Skin of body (tissue), 2 donors: Measurements from ENCODE around the gene UBA3. TPM values are rescaled to one million over a fixed set of nuclear protein-coding genes. Genes with fewer than 3 reads are reported as not detected.

Experiments used
- DNase-seq: peaks from one replicate; lab custom pipeline; 2025; lab: John Stamatoyannopoulos, UW
- total RNA-seq: library from RNA; depleted of rRNA; stranded (reverse); fragments of >200 nt; gene quantifications from one replicate; pipeline ENCODE4 v1.2.3, GENCODE V29; 2014

The UBA3 gene
- total RNA-seq, 1 donor from 2014 or later = 74.8 TPM

DNA sequence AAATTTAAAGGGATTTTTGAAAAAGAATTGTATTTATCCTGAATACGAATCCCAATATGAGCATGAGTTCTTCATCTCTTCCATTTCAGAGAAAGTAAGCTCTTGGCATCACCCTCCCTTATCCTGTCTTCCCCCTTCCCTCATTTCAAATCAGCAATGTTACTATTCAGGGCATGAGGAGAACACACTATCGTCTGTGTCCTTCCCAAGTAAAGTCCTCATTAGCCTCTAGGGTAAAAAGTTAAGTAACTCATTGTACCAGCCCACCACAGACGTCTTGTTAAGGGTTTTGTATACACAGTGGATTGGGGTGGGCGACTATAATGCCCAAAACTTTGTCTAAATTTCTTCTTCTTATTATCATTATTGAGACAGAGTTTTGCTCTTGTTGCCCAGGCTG, 19.4 kb upstream of the UBA3 start:
- DNase-seq = no peak

DNA sequence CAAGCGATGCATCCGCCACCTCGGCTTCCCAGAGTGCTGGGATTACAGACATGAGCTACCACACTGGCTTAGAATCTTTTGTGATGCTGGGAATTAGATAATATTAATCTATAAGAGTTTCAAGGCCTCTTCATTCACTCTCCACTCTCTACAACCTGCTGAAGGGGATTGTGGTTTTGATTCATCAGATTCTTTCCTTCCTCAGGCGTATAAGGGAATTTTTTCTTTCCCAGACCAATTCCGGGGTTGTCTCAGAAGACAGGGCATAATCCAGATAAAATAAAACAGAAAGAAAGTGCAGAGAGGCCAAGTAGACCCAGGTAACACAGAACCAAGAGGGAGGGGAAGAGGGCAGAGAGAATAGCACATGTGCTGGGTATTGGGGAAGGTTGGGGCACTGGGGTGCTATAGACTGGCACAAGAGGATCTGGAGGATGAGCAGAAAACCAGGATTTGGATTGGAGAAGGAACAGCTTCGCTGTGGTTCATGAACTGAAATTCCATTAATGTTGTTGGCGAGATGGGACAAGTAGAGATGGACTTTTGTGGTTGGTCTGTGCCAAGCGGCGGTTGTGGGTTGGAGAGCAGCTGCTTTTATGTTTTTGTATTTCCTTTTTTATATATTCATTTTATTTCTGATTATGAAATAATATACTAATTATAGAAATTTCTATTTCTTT, 17.4 kb upstream of the UBA3 start:
- DNase-seq = no peak

DNA sequence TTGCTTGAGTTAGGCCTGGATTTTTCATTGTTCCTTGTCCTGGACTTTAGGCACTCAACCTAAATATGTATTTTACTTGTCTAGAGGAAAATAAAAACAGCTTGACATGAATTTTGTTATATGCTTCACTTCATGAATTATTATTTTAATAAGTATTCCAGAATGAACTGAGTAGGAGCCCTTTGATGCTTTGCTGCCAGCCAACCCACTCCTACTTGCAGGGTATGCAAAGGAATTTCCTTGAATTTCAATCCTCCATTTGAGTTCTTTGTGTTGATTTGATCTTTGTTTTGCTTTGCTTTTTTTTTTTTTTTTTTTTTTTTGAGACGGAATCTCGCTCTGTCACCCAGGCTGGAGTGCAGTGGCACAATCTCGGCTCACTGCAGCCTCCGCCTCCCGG, 16.1 kb upstream of the UBA3 start:
- no peak for DNase-seq

DNA sequence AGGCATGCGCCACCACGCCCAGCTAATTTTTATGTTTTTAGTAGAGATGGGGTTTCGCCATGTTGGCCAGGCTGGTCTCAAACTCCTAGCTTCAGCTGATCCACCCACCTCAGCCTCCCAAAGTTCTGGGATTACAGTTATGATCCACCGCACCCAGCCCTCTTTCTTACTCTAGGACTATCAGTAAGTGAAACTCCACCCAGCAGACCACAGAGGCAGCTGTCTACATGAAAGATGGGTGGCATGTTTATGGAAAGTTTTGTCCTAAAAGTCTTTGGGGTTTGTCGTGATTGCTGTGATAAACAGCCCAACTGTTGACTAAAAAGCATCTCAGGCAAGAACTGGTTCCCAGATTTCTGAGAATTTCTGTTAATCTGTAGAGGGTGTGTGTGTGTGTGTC, 15.5 kb upstream of the UBA3 start:
- DNase-seq = no peak

DNA sequence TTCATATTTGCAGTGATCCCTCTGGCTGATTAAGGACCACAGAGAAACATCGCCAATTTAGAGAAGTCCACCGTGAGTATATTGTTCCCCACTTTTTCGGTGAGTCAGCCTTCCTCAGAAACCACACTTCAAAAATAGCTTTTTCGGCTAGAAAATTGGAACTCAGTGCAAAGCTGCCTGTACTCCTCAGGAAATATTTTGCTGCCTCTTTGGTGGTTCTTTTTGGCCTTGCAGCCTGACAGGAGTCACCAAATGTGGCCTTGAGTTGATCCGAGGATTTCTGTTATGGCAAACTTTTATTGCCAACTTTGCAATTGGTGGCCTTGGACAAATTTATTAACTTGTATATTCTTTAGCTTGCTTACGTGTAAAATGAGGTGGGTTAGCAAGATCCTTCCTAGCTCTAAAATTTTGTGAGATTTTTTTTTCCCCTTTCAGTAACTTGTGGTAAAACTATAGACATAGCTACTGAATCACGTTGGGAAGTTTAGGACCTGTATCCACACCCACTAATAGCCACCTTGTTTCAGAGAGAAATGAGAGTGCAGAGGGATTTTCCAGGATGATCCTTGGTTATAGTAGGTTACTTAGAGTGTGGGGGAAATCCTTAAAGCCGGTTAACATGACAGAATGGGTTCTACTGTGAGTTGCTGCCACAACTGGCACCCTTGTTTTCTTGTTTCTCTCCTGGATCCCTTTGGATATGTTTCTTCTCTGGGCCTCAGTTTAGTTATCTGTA, 14.5 kb upstream of the UBA3 start:
- no peak for DNase-seq

DNA sequence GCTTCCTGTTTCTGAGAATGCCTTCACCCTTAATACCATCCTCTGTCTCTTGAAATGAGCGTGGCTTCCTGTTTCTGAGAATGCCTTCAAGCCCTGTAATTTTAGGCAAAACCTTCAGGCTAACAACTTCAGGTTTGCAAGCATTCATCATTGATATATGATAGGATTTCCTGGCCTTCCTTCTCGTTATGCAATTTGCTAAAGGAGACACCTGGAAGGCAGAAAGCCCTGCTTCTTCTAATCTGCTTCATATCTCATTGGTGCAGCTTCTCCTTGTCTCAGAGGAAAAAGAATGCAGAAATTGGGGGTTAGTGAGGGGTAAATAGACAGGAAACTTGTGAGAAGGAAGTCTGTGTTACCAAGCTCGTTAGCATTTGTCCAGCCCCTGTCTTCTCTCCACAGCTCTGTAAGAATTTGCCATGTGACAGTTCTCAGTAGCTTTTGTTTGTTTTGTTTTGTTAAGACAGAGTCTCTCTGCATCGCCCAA, 11.9 kb upstream of the UBA3 start:
- no peak for DNase-seq

DNA sequence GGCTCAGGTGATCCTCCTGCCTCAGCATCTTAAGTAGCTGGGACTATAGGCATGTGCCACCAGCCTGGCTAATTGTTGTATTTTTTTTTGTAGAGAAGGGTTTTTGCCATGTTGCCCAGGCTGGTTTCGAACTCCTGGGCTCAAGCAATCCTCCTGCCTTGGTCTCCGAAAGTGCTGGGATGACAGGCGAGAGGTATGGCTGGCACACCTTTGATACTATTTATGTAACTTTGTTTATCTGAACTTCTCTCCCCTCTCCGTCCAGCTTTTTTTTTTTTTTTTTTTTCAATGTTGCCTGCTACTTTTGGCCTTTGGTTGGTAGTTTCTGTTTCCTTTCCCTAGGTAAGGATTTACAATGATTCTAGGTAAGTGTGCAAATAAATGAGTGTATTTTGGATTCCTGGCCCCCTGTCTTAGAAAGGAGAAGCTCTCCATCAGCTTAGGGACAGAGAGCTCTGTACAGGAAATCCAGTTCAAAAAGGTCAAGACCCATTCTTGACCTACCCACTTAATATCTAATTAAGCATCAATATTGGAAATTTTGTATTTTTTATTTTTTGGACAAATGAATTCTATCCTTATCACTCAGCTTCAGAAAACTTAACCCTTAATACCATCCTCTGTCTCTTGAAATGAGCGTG, 11.3 kb upstream of the UBA3 start:
- no peak for DNase-seq

DNA sequence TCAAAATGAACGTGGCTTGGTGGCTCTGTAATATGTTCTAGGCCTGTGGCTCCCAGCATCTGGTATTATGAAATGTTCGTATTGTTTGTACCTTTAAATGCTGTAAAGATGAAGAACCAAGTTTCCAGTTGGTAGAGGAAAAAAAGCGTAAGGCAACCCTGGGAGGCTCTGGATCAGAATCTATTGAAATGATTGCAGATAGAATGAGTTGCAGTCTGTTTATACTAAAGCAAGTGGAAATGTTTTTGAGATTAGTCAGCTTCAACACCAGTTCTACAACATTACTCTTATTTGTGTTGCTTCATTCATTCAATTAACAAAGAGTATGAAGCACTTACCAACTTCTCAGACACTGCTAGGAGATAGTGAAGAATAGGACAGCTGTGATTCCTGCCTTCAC, 9.9 kb upstream of the UBA3 start:
- DNase-seq = no peak

DNA sequence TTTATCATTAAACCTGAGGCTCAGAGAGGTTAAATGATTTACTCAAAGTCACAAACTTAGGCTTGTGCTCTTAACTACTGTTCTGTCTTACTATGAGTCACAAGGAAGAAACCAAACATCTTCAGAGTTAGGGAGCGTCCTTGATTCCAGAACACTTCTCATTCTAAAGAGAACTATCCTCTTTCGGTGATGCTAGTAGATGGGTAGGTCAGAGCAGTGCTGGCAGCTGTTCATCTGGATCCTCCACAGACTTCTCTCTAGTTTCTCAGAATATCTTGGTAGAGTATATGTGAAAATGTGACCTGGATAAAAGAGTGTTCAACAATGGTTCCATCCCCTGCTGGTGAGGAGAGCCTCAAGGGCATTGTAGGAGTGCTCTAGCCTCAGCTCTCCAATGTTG, 7.9 kb upstream of the UBA3 start:
- DNase-seq = no peak

DNA sequence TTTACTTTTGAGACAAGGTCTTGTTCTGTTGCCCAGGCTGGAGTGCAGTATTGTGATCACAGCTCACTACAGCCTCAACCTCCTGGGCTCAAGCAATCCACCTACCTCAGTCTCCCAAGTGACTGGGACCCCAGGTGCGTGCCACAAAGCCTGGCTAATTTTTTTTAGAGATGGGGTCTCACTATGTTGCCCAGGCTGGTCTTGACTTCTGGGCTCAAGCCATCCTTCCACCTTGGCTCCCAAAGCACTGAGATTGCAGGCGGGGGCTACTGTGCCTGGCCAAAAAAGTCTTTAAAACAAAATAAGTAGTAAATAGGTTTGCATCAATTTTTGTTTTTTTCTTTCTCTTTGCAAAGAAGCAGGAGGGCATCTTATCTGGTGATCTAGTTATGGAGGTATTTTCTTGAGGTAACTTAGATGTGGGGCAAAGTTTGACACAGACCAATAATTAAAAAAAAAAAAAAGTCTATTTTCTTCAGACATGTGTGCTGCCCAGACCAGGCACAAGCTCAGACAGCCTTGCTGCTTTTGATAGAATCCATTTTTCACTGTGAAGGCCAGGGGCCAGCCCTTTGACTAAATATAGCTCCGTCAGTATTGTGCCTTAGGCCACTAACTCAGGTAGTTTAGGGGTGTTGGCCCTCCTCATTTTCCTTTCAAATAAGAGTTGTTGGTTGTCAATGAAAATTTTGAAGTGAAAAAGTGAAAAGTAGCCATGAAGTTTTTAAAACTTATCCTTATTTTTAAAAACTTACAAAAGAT, 7.0 kb upstream of the UBA3 start:
- DNase-seq = no peak

DNA sequence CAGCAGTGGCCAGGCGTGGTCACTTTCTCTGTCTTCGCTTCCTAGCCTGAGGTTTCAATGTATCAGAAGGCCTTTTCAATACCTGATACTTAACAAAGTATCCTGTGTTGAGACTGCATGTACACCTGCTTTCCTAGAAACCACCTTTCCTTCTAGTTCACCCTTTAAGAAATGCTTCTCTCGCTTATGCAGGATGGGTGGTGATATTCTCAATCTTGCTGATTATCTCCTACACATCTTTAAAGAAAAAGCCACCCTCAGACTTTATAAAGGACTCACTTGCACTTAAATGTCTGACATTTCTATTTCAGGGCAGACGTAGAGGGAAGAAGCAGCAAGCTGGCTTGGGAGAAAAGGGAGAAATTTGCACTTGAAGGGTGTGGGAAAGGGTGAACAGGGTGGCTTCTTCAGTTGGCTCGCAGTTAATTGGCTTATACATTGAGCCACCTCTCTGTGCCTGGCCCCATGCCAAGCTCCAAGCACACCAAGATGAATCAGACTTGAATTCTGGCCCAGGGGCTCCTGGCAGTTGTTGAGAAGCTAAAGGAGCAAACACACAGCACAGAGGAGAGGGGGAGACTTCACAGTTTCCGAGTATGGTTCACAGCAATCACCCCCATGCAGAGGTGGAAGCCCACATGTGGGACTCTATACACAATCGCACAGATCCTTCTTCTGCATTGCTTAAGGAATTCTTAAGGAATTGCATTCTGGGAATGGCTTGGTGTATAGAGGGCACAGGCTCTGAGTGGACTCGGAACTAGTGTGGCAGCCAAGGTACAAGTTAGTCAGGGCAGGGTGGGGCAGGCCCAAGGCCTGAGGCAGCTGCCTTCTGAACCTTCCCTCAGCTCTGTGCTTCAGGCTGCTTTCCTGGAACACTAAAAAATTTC, 5.9 kb upstream of the UBA3 start:
- peak; percentile 58 for DNase-seq

DNA sequence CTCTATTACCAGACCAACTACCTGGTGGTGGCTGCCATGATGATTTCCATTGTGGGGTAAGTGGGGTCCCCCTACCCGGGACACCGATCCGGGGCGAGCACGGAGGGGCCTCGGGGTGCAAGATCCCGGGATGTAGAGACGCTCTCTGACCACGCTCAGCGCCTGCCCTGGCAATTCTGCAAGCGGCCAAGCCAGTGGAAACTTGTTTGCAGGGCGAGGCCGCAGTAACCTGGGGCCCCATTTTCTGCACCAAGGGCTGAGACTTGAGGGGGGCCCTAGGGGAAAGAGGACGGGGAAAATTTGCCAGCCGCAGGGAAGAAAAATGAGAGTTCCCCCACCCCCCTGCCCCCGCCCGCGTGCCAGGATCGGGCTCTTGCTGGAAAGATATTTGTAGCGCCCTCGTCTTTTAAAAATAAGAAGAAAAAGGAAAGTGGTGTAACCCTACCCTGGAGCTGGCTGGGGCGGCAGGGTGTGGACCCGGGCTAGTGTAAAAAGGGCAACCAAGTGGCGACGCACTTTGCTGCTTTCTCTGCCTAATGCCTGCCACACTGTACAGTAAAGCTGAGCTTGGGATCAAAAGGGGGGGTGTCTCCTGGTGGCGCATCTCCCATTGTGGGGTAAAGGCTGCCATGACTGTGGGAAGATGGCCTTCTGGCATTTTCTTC, 5.1 kb upstream of the UBA3 start:
- DNase-seq = no peak

DNA sequence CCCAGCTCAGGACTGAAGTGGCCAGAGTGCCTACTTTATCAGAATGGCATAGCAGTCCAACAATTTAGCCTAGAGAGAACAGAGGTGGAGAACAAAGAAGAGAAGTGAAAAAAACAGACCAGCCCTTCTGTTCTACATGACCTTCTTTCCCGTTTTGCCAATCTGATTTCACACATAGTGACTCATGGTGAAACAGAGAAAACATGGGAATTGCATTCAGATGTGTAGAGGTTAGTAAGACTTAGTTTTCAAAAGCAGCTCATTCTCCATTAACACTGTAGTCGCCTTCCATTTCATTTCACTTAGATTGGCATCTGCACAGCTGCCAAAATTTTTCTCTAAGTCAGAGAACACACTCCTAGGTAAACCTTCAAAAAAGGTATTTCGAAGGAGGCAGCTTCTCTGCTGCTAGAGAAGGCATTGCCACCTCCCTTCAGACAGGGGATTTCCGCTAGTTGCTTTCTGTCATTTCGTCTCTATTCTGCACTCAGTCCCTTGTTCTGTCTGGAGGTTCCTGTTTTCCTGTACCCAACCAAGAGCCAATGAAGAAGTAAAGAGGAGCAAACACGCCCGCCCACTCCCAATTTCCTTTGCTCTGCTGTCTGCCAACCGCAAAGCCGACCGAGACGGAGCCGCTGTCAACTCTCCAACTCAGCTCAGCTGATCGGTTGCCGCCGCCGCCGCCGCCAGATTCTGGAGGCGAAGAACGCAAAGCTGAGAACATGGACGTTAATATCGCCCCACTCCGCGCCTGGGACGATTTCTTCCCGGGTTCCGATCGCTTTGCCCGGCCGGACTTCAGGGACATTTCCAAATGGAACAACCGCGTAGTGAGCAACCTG, 4.4 kb upstream of the UBA3 start, which contains the start of gene ARL6IP5:
ARL6IP5 (plus strand) TSS at position 612 of the 842 bp plus-strand sequence; CDS start at position 723, 111 bp downstream.
- DNase-seq = peak; percentile 94

DNA sequence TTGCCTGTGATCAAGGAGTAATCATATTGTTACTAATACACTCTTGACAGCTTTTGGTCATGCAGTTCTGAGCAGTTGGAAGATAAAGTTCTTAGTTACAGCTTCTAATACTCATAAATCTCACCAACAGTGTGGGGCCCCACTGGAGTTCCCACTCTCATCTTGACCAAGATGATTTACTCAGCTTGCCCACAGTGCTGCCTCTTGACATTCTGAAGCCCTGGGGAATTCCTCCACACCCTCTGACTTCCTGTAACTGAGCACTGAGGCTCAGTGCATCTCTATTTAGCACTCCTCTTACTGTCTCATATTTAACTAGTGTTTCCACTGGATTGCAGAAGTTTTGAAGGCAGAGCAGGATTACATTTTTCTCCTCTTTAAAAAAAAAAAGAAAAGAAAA, 2.6 kb upstream of the UBA3 start:
- DNase-seq = peak; percentile 15

DNA sequence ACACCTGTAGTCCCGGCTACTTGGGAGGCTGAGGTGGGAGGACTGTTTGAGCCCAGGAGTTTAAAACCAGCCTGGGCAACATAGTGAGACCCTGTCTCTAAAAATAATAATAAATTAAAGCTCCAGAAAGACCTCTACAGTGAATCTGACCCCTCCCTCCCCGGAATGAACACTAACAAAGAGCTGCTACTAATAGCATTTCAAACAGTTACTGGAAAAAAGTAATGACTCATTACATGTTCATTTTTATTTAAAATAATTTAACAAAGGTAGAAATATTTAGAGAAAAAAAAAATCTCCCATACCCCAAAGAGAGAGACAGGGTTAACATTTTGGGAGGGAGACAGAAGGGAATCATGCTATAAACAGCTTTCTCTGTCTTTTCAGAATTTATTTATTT, 2.2 kb upstream of the UBA3 start:
- no peak for DNase-seq

DNA sequence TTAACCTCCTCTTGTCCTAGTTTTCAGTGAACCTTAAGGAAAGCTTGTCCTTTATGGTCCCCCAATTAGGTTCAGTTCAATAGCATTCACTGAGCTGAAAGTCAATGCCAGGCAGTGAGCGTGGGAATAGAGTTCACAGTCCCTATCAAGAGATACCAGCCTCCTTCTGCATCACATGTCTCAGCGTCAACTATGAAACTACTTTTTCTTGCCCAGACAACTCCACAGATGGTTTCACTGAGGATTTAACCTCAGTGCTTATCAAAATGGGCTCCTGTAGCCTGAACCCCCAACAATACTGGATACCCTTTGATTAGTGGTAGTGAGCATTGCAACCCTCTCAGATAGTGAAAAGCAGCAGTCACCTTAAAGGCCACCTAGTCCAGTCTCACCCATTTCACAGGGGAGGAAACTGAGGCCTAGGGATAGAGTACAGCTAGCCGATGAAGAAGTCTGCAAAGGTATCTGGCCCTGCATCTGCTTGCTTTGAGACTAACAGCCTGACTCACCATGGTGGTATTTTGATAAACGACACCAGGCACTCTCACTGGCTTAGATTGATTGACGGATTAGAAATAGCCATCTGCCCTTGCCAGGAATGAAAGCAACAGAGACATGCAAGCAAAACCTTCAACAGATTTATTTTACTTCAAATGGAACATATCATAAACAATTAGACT, 1.6 kb upstream of the UBA3 start:
- no peak for DNase-seq

DNA sequence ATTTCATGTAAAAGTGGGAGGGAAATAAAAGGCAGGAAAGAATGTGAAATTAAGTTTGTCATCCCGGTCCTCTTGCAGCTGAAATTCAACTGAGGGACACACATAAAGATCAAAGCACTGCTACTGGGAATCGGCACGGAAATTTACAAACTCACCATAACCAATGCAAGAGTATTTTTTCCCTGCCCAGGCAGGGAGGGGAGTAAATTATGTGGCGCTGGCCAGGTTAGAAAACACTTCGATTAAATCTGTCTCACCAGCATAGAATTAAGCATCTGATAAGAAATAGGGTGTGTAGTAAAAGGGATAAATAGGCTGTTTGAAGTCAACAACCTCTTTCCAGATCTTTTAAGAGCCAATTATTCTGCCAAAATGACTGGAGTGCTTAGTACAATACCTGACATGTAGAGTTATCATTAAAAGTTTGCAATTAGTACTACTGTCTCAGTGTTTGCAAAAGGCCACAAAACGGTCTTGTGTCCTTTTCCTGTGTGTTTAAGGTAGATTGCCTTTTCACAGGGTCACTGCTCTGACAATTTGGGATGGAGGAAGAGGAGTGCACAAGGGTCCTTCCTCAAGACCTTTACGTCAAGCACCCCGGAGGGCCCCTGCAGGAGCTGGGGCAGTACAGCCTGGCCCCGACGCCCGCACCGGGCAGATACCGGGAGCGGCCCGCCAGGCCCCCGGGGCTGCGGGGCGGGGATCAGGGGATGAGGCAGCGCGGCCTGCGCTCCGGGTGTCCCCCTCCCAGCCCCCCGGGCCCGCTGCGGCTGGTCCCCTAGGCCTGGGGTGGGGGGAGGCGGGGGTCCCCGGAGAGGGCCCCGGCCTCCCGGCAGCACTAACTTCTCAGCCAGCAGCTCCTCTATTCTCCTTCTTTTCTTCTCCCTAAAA, 651 bp downstream of the UBA3 start:
- no peak for DNase-seq

DNA sequence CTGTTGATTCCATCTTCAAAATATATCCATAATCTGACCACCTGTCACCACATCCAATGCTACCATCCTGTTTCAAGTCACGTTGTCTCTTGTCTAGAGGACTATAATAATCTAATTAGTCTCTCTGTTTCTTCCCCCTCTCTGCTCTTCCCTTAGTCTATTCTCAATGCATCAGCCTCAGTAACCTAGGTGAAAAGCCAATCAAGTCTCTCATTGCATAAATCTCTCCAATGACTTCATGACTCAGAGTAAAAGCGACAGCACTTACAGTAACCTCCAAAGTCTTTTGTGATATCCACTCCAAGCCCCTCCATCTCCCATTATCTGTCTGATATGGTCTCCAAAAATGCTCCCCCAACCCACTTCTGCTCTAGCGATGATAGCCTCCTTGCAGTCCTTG, 7.2 kb downstream of the UBA3 start:
- no peak for DNase-seq
